HS-27A (cell line): ENCODE measurements around the gene APEH.

Experiments used
- DNase-seq: peaks from one replicate; pipeline ENCODE4 v3.0.0-alpha.2; 2012; ENCODE audit warnings: low read depth, missing footprints

APEH gene

GRCh38 chr3:49673715-49674496, at the start of gene APEH:
TSS of gene APEH (plus strand) at chr3:49674351. CDS start at chr3:49674402, 51 bp downstream.
- DNase-seq: peak; percentile 97

- no peak for DNase-seq
These were observed 49.1 kb upstream of the APEH start for GRCh38 chr3:49625071-49625470.

GRCh38 chr3:49626101-49626581, 48.0 kb upstream of the APEH start:
- DNase-seq: no peak

- no peak for DNase-seq
These were observed 47.4 kb upstream of the APEH start for GRCh38 chr3:49626796-49627195.

- DNase-seq: no peak
These were observed 46.5 kb upstream of the APEH start for GRCh38 chr3:49627634-49628033.

- DNase-seq: no peak
These were observed 45.9 kb upstream of the APEH start for GRCh38 chr3:49628249-49628648.

GRCh38 chr3:49629451-49629850, 44.7 kb upstream of the APEH start:
- no peak for DNase-seq

GRCh38 chr3:49629866-49630265, 44.3 kb upstream of the APEH start:
- no peak for DNase-seq

- no peak for DNase-seq
These were observed 43.4 kb upstream of the APEH start for GRCh38 chr3:49630784-49631183.

GRCh38 chr3:49634736-49635135, 39.4 kb upstream of the APEH start:
- DNase-seq: no peak

GRCh38 chr3:49636883-49637609, 37.1 kb upstream of the APEH start:
- no peak for DNase-seq

GRCh38 chr3:49638445-49638844, 35.7 kb upstream of the APEH start:
- DNase-seq: peak; percentile 86

GRCh38 chr3:49639551-49639950, 34.6 kb upstream of the APEH start:
- no peak for DNase-seq

- no peak for DNase-seq
These were observed 32.9 kb upstream of the APEH start for GRCh38 chr3:49641292-49641691.

- no peak for DNase-seq
These were observed 32.0 kb upstream of the APEH start for GRCh38 chr3:49641921-49642707.

- DNase-seq: no peak
These were observed 31.4 kb upstream of the APEH start for GRCh38 chr3:49642708-49643145.

GRCh38 chr3:49644684-49645083, 29.5 kb upstream of the APEH start:
- DNase-seq: no peak

GRCh38 chr3:49646236-49646635, 27.9 kb upstream of the APEH start:
- DNase-seq: no peak

GRCh38 chr3:49647741-49648140, 26.4 kb upstream of the APEH start:
- DNase-seq: no peak

GRCh38 chr3:49648354-49649019, 25.7 kb upstream of the APEH start:
- no peak for DNase-seq

GRCh38 chr3:49649576-49649975, 24.6 kb upstream of the APEH start:
- no peak for DNase-seq

- DNase-seq: no peak
These were observed 24.0 kb upstream of the APEH start for GRCh38 chr3:49650177-49650576.
